IMR-90 (cell line): Measurements from ENCODE around the gene CRISPLD2. TPM values are rescaled to one million over a fixed set of nuclear protein-coding genes. Genes with fewer than 3 reads are reported as not detected.

Experiments used
- ATAC-seq: fragments of 200-7000 bp; cut with Tn5 transposase; 2 replicates; pipeline ENCODE4 v1.9.1; 2020; ENCODE audit warnings: low read depth, mild to moderate bottlenecking, moderate library complexity
- BruUV-seq: library from RNA; stranded (reverse); fragments of 400-500 nt; replicated peaks from 2 replicates; lab custom pipeline; 2021; lab: Mats Ljungman, UMichigan
- CTCF ChIA-PET: fragments of 300-600 bp; formaldehyde crosslinking; extraction: SDS; loops from one replicate; lab custom pipeline; 2021; ENCODE audit warnings: antibody characterized with exemption; lab: Yijun Ruan, JAX
- POLR2A ChIA-PET: fragments of 300-600 bp; sonication (Branson Sonifier 250); formaldehyde crosslinking; loops from one replicate; lab custom pipeline; 2022; ENCODE audit warnings: antibody characterized with exemption; ENCODE audit not compliant: unreplicated experiment; lab: Charles Lee
- DNase-seq: peaks from one replicate; pipeline ENCODE4 v3.0.0; 2013
- H2AFZ ChIP-seq: replicated peaks from 2 replicates; pipeline ENCODE3; 2013; ENCODE audit warnings: low read length, mild to moderate bottlenecking; ENCODE audit not compliant: poor library complexity
- H2AK5ac ChIP-seq: 2 replicates; pipeline ENCODE4 v1.6.1; 2013; ENCODE audit warnings: low read depth, low read length, inconsistent platforms
- H2AK9ac ChIP-seq: replicated peaks from 2 replicates; pipeline ENCODE3; 2013; ENCODE audit warnings: mild to moderate bottlenecking, low read depth, low read length, moderate library complexity; ENCODE audit not compliant: poor library complexity
- H2BK120ac ChIP-seq: 2 replicates; pipeline ENCODE4 v1.6.1; 2013; ENCODE audit warnings: low read depth, low read length, inconsistent platforms
- H2BK15ac ChIP-seq: 3 replicates; pipeline ENCODE4 v1.6.1; 2013; ENCODE audit warnings: low read depth, low read length, inconsistent platforms
- H2BK20ac ChIP-seq: 2 replicates; pipeline ENCODE4 v1.6.1; 2013; ENCODE audit warnings: low read depth, mild to moderate bottlenecking, inconsistent platforms, low read length, moderate library complexity
- H2BK5ac ChIP-seq: 2 replicates; pipeline ENCODE4 v1.6.1; 2013; ENCODE audit warnings: mild to moderate bottlenecking, low read depth, low read length, inconsistent platforms; ENCODE audit not compliant: poor library complexity, severe bottlenecking
- H3K14ac ChIP-seq: replicated peaks from 2 replicates; pipeline ENCODE4 v1.6.1; 2013; ENCODE audit warnings: low read depth, low read length, inconsistent platforms
- H3K18ac ChIP-seq: 2 replicates; pipeline ENCODE4 v1.6.1; 2013; ENCODE audit warnings: low read depth, low read length, control low read depth
- H3K23ac ChIP-seq: 2 replicates; pipeline ENCODE4 v1.6.1; 2013; ENCODE audit warnings: low read depth, low read length, inconsistent platforms
- H3K27ac ChIP-seq: 2 replicates; pipeline ENCODE4 v1.5.1; 2013; ENCODE audit warnings: mild to moderate bottlenecking, control low read depth, low read length; ENCODE audit not compliant: insufficient read depth
- H3K27me3 ChIP-seq: 2 replicates; pipeline ENCODE4 v1.6.1; 2013; ENCODE audit warnings: low read length; ENCODE audit not compliant: control insufficient read depth, insufficient read depth
- H3K36me3 ChIP-seq: 2 replicates; pipeline ENCODE4 v1.6.1; 2013; ENCODE audit warnings: low read length, mixed read lengths; ENCODE audit not compliant: control insufficient read depth, insufficient read depth
- H3K4ac ChIP-seq: 2 replicates; pipeline ENCODE4 v1.6.1; 2013; ENCODE audit warnings: low read depth, low read length, inconsistent platforms
- H3K4me1 ChIP-seq: 2 replicates; pipeline ENCODE4 v1.6.1; 2013; ENCODE audit warnings: low read length, mixed read lengths; ENCODE audit not compliant: control insufficient read depth, insufficient read depth
- H3K4me2 ChIP-seq: 2 replicates; pipeline ENCODE4 v1.6.1; 2013; ENCODE audit warnings: low read depth, mild to moderate bottlenecking, control low read depth, low read length, moderate library complexity
- H3K4me3 ChIP-seq: 2 replicates; pipeline ENCODE4 v1.5.1; 2013; ENCODE audit warnings: low read depth, mild to moderate bottlenecking, control low read depth, low read length, moderate library complexity; ENCODE audit not compliant: insufficient read depth
- H3K56ac ChIP-seq: 2 replicates; pipeline ENCODE4 v1.6.1; 2013; ENCODE audit warnings: low read length, inconsistent platforms; ENCODE audit not compliant: insufficient read depth; ENCODE audit errors: extremely low read depth
- H3K79me1 ChIP-seq, 2 experiments: 2 replicates each; pipeline ENCODE4 v1.6.1; 2013; ENCODE audit warnings: low read length in 2 of 2, inconsistent platforms in 1 of 2, low read depth in 1 of 2
- H3K9ac ChIP-seq: 2 replicates; pipeline ENCODE4 v1.6.1; 2013; ENCODE audit warnings: low read depth, low read length, control low read depth
- H3K9me1 ChIP-seq: 2 replicates; pipeline ENCODE4 v1.6.1; 2013; ENCODE audit warnings: low read length, inconsistent platforms; ENCODE audit not compliant: insufficient read depth
- H3K9me3 ChIP-seq: 2 replicates; pipeline ENCODE4 v1.6.1; 2013; ENCODE audit warnings: low read length; ENCODE audit not compliant: control insufficient read depth, insufficient read depth
- H4K20me1 ChIP-seq: 2 replicates; pipeline ENCODE4 v1.6.1; 2013; ENCODE audit warnings: low read length, inconsistent platforms; ENCODE audit not compliant: insufficient read depth
- H4K5ac ChIP-seq: 2 replicates; pipeline ENCODE4 v1.6.1; 2013; ENCODE audit warnings: mild to moderate bottlenecking, low read depth, low read length, control low read depth
- H4K8ac ChIP-seq, 2 experiments: 2 replicates each; pipeline ENCODE4 v1.6.1; 2013; ENCODE audit warnings: low read depth in 2 of 2, low read length in 2 of 2, control low read depth in 1 of 2, inconsistent platforms in 1 of 2
- H4K91ac ChIP-seq: 2 replicates; pipeline ENCODE4 v1.6.1; 2013; ENCODE audit warnings: low read depth, low read length, inconsistent platforms; ENCODE audit not compliant: insufficient read depth
- BHLHE40 ChIP-seq: fragments of 150-350 bp; IDR thresholded peaks from 2 replicates; pipeline ENCODE4 v1.6.1; 2016; ENCODE audit warnings: mild to moderate bottlenecking, low read depth, low read length
- CEBPB ChIP-seq: IDR thresholded peaks from 2 replicates; pipeline ENCODE4 v1.6.1; 2012; ENCODE audit warnings: low read depth, low read length, improper control_type of control experiment
- MAFK ChIP-seq: IDR thresholded peaks from 2 replicates; pipeline ENCODE4 v1.6.1; 2012; ENCODE audit warnings: low read depth, low read length, improper control_type of control experiment
- USF2 ChIP-seq: fragments of 150-350 bp; IDR thresholded peaks from 2 replicates; pipeline ENCODE4 v1.6.1; 2017; ENCODE audit warnings: mild to moderate bottlenecking, antibody characterized with exemption, low read length, low read depth
- WGBS, 2 experiments: methylation state at CpG; one replicate each; pipeline versions ENCODE4 v1.1.5 to v1.1.7; 2013; ENCODE audit warnings: missing lambda C conversion rate in 2 of 2; ENCODE audit not compliant: insufficient read length in 1 of 2; ENCODE audit errors: extremely low coverage in 2 of 2; 5-methylcytosine and 5-hydroxymethylcytosine counted together
- dilution Hi-C: fragments of 300-500 bp; cut with HindIII; formaldehyde crosslinking; loops from one replicate; pipeline ENCODE4 v1.14.3; 2018; ENCODE audit warnings: low sequenced_read_pairs; ENCODE audit not compliant: unreplicated experiment
- in situ Hi-C: fragments of 300-500 bp; cut with MboI; formaldehyde crosslinking; loops from 3 replicates; pipeline ENCODE4 v1.14.3; 2019; ENCODE audit warnings: low sequenced_read_pairs, inconsistent platforms, mixed read lengths
- intact Hi-C: fragments of 100-400 bp; cut with micrococcal nuclease; formaldehyde crosslinking; loops from 2 replicates; pipeline ENCODE4 v1.10.0; 2022
- polyA plus RNA-seq, 3 experiments: library from polyadenylated mRNA; depleted of rRNA; stranded (reverse); fragments of >200 nt; gene quantifications; 2 replicates each; pipeline ENCODE4 v1.2.3, GENCODE V29; 2012; ENCODE audit warnings: low replicate concordance in 1 of 3
- total RNA-seq: library from RNA; depleted of rRNA; stranded (reverse); fragments of >200 nt; gene quantifications from 2 replicates; pipeline ENCODE4 v1.2.3, GENCODE V29; 2012

Gene CRISPLD2
- total and polyA plus RNA-seq, 2 of the 4 experiments (the other 2 are of a cell fraction) = 23.1 to 37.5 TPM

GRCh38 chr16:84844049-84844350 lies 24.2 kb downstream of the CRISPLD2 start:
- H2BK120ac ChIP-seq = no peak overlapping the region
- no peak overlapping the region for H3K27ac ChIP-seq
- no peak overlapping the region; the same call in 1 of the 2 replicates for H3K4ac ChIP-seq
- in situ Hi-C loops = no loop called here
- H4K20me1 ChIP-seq = peaks cover 3% of the 10 kb centered on the region; the same call in 1 of the 2 replicates
- H2AK9ac ChIP-seq = no peak overlapping the region
- H3K14ac ChIP-seq = no peak overlapping the region
- H2AFZ ChIP-seq = peak overlapping the region; percentile 64
- no peak for ATAC-seq
- no peak overlapping the region for H3K4me2 ChIP-seq
- DNase-seq = no peak
- ChIA-PET CTCF (no interaction called here), POLR2A (no interaction called here)
- H3K9me3 ChIP-seq = no peaks in the 10 kb centered on the region
- H4K5ac ChIP-seq = no peak overlapping the region
- TF ChIP-seq MAFK (no peak), USF2 (no peak), BHLHE40 (no peak), CEBPB (no peak)
- no peak overlapping the region for H2BK15ac ChIP-seq
- H3K23ac ChIP-seq = no peak overlapping the region
- no peak overlapping the region for H2BK20ac ChIP-seq
- no peak overlapping the region for H2AK5ac ChIP-seq
- peaks cover 11 to 35% of the 10 kb centered on the region in 2 experiments; a peak in 3 of 4 replicates for H3K79me1 ChIP-seq
- H3K9ac ChIP-seq = no peak overlapping the region
- intact Hi-C loops = no loop called here
- H3K18ac ChIP-seq = no peak overlapping the region
- peaks cover 9% of the 10 kb centered on the region; the same call in 1 of the 2 replicates for H3K9me1 ChIP-seq
- H3K56ac ChIP-seq = no peak overlapping the region
- BruUV-seq = no TSS peak
- no peak overlapping the region for H2BK5ac ChIP-seq
- H3K27me3 ChIP-seq = no peaks in the 10 kb centered on the region
- 67% methylated on average over 2 of the region's 5 CpGs; no CpG with 5 or more reads in 1 of the 2 experiments for WGBS, 2 experiments
- H3K36me3 ChIP-seq = peaks cover 57% of the 10 kb centered on the region
- H4K8ac ChIP-seq = no peak overlapping the region
- dilution Hi-C loops = no loop called here
- H4K91ac ChIP-seq = no peak overlapping the region
- peaks cover 16% of the 10 kb centered on the region for H3K4me1 ChIP-seq
- no peak overlapping the region for H3K4me3 ChIP-seq
